ENCODE measurements around the gene EPHB1. TPM values are rescaled to one million over a fixed set of nuclear protein-coding genes. Genes with fewer than 3 reads are reported as not detected.

The EPHB1 gene
- polyA plus RNA-seq, 1 donor from 2014 or later, result 18.7 TPM

DNA sequence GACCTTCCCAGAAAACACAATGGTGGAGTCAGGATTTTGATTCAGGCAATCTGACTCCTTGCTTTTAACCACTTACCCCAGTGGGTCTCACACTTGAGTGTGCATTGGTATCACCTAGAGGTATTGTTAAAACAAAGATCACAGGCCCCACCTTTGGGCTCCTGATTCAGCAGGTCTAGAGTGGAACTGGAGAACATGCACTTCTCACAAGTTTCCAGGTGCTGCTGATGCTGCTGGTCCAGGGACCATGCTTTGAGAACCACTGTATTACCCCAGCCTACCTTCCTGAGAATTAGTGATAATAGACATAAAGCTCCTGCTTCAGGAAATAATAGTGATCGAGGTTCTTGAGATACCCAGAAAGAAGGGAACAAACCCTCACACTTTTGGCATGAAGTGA, 466.9 kb downstream of the EPHB1 start:
- no peaks in the 10 kb centered on the region for H3K9me3 ChIP-seq (ENCODE audit: low read length)
- H3K4me2 ChIP-seq (ENCODE audit: low read length), result no peak overlapping the region
- H3K79me2 ChIP-seq (replicated peaks; ENCODE audit: insufficient read depth, low read length), result no peaks in the 10 kb centered on the region
- no peak overlapping the region for H3K4me3 ChIP-seq (ENCODE audit: low read length)
- peaks cover 5% of the 10 kb centered on the region for H3K36me3 ChIP-seq (ENCODE audit: insufficient read depth, low read length)
- no peak overlapping the region for H3K27ac ChIP-seq (ENCODE audit: low read length)
- no peak overlapping the region for H2AFZ ChIP-seq (ENCODE audit: low read depth, low read length)
- H3K9ac ChIP-seq (ENCODE audit: low read length), result no peak overlapping the region
- H3K27me3 ChIP-seq (ENCODE audit: insufficient read depth, low read depth, low read length), result no peaks in the 10 kb centered on the region
- no peaks in the 10 kb centered on the region for H4K20me1 ChIP-seq (ENCODE audit: insufficient read depth)
- TF ChIP-seq TAF1 (IDR thresholded peaks at IDR 0.05; ENCODE audit: low read depth) (no peak), RAD21 (conservative IDR thresholded peaks at IDR 0.05) (no peak), MXI1 (conservative IDR thresholded peaks at IDR 0.05; ENCODE audit: poor library complexity, severe bottlenecking) (no peak), POLR2AphosphoS5 (IDR thresholded peaks at IDR 0.05) (no peak), EZH2 (IDR thresholded peaks at IDR 0.05; ENCODE audit: borderline replicate concordance, insufficient read depth, low read length, poor library complexity, severe bottlenecking) (no peak), EP300 (conservative IDR thresholded peaks at IDR 0.05; ENCODE audit: poor library complexity, severe bottlenecking) (no peak)
- TF ChIP-seq, protein P1, sequence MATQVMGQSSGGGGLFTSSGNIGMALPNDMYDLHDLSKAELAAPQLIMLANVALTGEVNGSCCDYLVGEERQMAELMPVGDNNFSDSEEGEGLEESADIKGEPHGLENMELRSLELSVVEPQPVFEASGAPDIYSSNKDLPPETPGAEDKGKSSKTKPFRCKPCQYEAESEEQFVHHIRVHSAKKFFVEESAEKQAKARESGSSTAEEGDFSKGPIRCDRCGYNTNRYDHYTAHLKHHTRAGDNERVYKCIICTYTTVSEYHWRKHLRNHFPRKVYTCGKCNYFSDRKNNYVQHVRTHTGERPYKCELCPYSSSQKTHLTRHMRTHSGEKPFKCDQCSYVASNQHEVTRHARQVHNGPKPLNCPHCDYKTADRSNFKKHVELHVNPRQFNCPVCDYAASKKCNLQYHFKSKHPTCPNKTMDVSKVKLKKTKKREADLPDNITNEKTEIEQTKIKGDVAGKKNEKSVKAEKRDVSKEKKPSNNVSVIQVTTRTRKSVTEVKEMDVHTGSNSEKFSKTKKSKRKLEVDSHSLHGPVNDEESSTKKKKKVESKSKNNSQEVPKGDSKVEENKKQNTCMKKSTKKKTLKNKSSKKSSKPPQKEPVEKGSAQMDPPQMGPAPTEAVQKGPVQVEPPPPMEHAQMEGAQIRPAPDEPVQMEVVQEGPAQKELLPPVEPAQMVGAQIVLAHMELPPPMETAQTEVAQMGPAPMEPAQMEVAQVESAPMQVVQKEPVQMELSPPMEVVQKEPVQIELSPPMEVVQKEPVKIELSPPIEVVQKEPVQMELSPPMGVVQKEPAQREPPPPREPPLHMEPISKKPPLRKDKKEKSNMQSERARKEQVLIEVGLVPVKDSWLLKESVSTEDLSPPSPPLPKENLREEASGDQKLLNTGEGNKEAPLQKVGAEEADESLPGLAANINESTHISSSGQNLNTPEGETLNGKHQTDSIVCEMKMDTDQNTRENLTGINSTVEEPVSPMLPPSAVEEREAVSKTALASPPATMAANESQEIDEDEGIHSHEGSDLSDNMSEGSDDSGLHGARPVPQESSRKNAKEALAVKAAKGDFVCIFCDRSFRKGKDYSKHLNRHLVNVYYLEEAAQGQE (IDR thresholded peaks at IDR 0.05; ENCODE audit: borderline replicate concordance), result no peak
- TF ChIP-seq, protein P2, sequence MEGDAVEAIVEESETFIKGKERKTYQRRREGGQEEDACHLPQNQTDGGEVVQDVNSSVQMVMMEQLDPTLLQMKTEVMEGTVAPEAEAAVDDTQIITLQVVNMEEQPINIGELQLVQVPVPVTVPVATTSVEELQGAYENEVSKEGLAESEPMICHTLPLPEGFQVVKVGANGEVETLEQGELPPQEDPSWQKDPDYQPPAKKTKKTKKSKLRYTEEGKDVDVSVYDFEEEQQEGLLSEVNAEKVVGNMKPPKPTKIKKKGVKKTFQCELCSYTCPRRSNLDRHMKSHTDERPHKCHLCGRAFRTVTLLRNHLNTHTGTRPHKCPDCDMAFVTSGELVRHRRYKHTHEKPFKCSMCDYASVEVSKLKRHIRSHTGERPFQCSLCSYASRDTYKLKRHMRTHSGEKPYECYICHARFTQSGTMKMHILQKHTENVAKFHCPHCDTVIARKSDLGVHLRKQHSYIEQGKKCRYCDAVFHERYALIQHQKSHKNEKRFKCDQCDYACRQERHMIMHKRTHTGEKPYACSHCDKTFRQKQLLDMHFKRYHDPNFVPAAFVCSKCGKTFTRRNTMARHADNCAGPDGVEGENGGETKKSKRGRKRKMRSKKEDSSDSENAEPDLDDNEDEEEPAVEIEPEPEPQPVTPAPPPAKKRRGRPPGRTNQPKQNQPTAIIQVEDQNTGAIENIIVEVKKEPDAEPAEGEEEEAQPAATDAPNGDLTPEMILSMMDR (IDR thresholded peaks at IDR 0.05; ENCODE audit: poor library complexity, severe bottlenecking), result no peak
- H3F3A ChIP-seq (ENCODE audit: insufficient read depth, low read length, poor library complexity, severe bottlenecking), result no peaks in the 10 kb centered on the region
- no peaks in the 10 kb centered on the region for H3K9me2 ChIP-seq (ENCODE audit: insufficient read depth, low read length)

DNA sequence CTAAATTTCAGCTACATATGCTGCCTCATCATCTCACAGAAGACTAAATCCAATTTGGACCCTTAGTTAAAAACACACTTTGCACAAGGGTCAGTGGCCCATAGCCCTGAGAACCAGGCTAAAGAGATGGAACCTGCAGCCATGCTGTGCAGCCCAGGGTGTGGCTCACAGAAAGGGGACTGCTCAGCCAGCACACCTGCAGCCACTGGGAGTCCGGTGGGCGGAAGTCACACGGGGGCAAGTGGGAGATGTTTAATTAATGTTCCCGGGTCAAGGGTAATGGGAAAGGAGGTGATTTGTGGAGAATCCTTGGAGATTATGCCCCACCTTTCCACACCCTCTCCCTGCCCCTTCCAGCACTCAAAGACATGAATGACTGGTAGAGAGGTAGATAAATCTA, 467.4 kb downstream of the EPHB1 start:
- TF ChIP-seq MXI1 (conservative IDR thresholded peaks at IDR 0.05; ENCODE audit: poor library complexity, severe bottlenecking) (no peak), TAF1 (IDR thresholded peaks at IDR 0.05; ENCODE audit: low read depth) (no peak), SMC3 (conservative IDR thresholded peaks at IDR 0.05; ENCODE audit: poor library complexity) (no peak), EZH2 (IDR thresholded peaks at IDR 0.05; ENCODE audit: borderline replicate concordance, insufficient read depth, low read length, poor library complexity, severe bottlenecking) (no peak), EP300 (conservative IDR thresholded peaks at IDR 0.05; ENCODE audit: poor library complexity, severe bottlenecking) (no peak), POLR2AphosphoS5 (IDR thresholded peaks at IDR 0.05) (no peak), RAD21 (conservative IDR thresholded peaks at IDR 0.05) (no peak)
- TF ChIP-seq, protein P2 (IDR thresholded peaks at IDR 0.05; ENCODE audit: poor library complexity, severe bottlenecking), result no peak
- TF ChIP-seq, protein P1 (IDR thresholded peaks at IDR 0.05; ENCODE audit: borderline replicate concordance), result no peak
- H3K4me3 ChIP-seq (ENCODE audit: low read length), result no peak overlapping the region
- no peaks in the 10 kb centered on the region for H3K9me3 ChIP-seq (ENCODE audit: low read length)
- H3K79me2 ChIP-seq (replicated peaks; ENCODE audit: insufficient read depth, low read length), result no peaks in the 10 kb centered on the region
- no peaks in the 10 kb centered on the region for H3F3A ChIP-seq (ENCODE audit: insufficient read depth, low read length, poor library complexity, severe bottlenecking)
- H2AFZ ChIP-seq (ENCODE audit: low read depth, low read length), result no peak overlapping the region
- H3K4me2 ChIP-seq (ENCODE audit: low read length), result no peak overlapping the region
- H3K27me3 ChIP-seq (ENCODE audit: insufficient read depth, low read depth, low read length), result no peaks in the 10 kb centered on the region
- H3K36me3 ChIP-seq (ENCODE audit: insufficient read depth, low read length), result peaks cover 5% of the 10 kb centered on the region
- no peaks in the 10 kb centered on the region for H3K9me2 ChIP-seq (ENCODE audit: insufficient read depth, low read length)
- H3K27ac ChIP-seq (ENCODE audit: low read length), result no peak overlapping the region
- H3K9ac ChIP-seq (ENCODE audit: low read length), result no peak overlapping the region
- H4K20me1 ChIP-seq (ENCODE audit: insufficient read depth), result no peaks in the 10 kb centered on the region
